Measurements from ENCODE around the gene SRA1.

Gene SRA1

DNA sequence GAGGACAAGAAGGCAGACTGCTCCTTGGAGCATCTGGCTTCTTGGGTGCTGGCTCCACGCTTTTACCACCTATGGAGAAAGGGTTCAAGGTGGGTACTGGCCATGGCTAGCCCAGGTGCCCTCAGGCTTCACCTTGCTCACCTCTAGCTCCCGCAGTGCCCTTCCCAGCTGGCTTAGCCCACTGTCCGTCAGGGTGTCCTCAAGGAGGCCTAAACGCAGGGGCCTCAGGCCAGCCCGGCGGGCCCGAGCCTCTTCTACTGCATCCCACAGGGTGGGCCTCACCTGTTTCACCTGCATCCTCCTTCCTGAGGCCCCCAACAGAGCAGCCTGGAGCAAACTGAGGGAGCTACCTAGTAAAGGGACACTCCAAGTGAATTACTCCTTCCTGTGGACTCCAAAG, 16.4 kb upstream of the SRA1 start:
- no peak overlapping the region for H3K4me3 ChIP-seq (ENCODE audit: severe bottlenecking)
- ATAC-seq (ENCODE audit: low read depth) (no peak), DNase-seq (ENCODE audit: low spot score) (no peak)
- TF ChIP-seq, protein P1, sequence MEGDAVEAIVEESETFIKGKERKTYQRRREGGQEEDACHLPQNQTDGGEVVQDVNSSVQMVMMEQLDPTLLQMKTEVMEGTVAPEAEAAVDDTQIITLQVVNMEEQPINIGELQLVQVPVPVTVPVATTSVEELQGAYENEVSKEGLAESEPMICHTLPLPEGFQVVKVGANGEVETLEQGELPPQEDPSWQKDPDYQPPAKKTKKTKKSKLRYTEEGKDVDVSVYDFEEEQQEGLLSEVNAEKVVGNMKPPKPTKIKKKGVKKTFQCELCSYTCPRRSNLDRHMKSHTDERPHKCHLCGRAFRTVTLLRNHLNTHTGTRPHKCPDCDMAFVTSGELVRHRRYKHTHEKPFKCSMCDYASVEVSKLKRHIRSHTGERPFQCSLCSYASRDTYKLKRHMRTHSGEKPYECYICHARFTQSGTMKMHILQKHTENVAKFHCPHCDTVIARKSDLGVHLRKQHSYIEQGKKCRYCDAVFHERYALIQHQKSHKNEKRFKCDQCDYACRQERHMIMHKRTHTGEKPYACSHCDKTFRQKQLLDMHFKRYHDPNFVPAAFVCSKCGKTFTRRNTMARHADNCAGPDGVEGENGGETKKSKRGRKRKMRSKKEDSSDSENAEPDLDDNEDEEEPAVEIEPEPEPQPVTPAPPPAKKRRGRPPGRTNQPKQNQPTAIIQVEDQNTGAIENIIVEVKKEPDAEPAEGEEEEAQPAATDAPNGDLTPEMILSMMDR (IDR thresholded peaks at IDR 0.05; ENCODE audit: poor library complexity, severe bottlenecking) = no peak
- H3K27ac ChIP-seq (ENCODE audit: poor library complexity, severe bottlenecking) = no peak overlapping the region
- no peaks in the 10 kb centered on the region for H3K9me3 ChIP-seq (ENCODE audit: severe bottlenecking)
- no peaks in the 10 kb centered on the region for H3K27me3 ChIP-seq (ENCODE audit: insufficient read depth, poor library complexity, severe bottlenecking)
- no peaks in the 10 kb centered on the region for H3K4me1 ChIP-seq (ENCODE audit: insufficient read depth, poor library complexity, severe bottlenecking)
- no peaks in the 10 kb centered on the region for H3K36me3 ChIP-seq (ENCODE audit: low read depth)

DNA sequence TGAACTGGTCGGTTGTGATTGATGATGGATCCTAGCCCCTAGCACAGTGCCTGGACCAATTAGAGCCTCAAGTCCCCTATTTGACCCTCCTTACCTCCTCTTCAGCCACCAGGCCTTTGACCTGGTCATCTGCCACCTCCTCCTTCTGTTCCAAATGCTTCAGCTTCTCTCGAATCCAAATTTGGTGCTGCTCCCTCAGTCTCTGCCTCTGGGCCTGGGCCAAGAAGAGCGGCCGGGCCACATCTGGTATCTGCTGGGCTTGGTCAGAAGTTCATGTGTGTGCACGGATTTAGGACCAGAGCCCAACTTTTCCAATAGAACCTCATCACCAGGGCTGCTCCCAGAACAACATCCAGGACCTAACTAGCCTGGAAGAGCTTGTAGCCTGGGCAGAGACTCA, 13.8 kb upstream of the SRA1 start:
- Histone ChIP-seq H3K36me3 (ENCODE audit: low read depth) (peaks cover 19% of the 10 kb centered on the region), H3K27me3 (ENCODE audit: insufficient read depth, poor library complexity, severe bottlenecking) (no peaks in the 10 kb centered on the region), H3K27ac (ENCODE audit: poor library complexity, severe bottlenecking) (no peak overlapping the region), H3K4me3 (ENCODE audit: severe bottlenecking) (no peak overlapping the region), H3K4me1 (ENCODE audit: insufficient read depth, poor library complexity, severe bottlenecking) (no peaks in the 10 kb centered on the region), H3K9me3 (ENCODE audit: severe bottlenecking) (no peaks in the 10 kb centered on the region)
- TF ChIP-seq, protein P1 (IDR thresholded peaks at IDR 0.05; ENCODE audit: poor library complexity, severe bottlenecking) = no peak
- no peak for ATAC-seq (ENCODE audit: low read depth)
- DNase-seq (ENCODE audit: low spot score) = no peak

- Histone ChIP-seq H3K27me3 (ENCODE audit: insufficient read depth, poor library complexity, severe bottlenecking) (no peaks in the 10 kb centered on the region), H3K4me1 (ENCODE audit: insufficient read depth, poor library complexity, severe bottlenecking) (peaks cover 5% of the 10 kb centered on the region), H3K36me3 (ENCODE audit: low read depth) (peaks cover 22% of the 10 kb centered on the region), H3K4me3 (ENCODE audit: severe bottlenecking) (no peak overlapping the region), H3K9me3 (ENCODE audit: severe bottlenecking) (no peaks in the 10 kb centered on the region), H3K27ac (ENCODE audit: poor library complexity, severe bottlenecking) (no peak overlapping the region)
- TF ChIP-seq, protein P1 (IDR thresholded peaks at IDR 0.05; ENCODE audit: poor library complexity, severe bottlenecking) = no peak
- DNase-seq (ENCODE audit: low spot score) = no peak
- no peak for ATAC-seq (ENCODE audit: low read depth)
These were observed 13.2 kb upstream of the SRA1 start for GRCh38 chr5:140570488-140570887.

DNA sequence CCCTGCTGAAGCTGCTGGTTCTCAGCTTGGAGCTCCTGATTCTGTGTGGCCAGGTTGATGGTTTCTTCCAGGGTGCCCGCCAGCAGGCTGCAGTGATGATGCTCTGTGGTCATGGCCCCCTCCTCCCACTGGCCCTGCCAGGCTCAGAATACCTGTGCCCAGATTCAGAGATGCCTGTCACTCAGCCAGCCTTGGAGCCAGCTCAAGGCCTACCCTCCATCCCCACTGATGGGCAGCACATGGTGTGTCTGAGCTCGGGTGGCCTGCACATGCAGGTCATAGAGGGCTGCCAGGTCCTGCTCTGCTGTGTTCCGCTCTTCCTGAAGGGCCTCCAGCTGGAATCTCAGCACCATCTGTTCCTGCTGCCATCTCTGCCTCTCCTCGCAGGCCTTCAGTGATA, 12.8 kb upstream of the SRA1 start:
- TF ChIP-seq, protein P1 (IDR thresholded peaks at IDR 0.05; ENCODE audit: poor library complexity, severe bottlenecking) = no peak
- Histone ChIP-seq H3K9me3 (ENCODE audit: severe bottlenecking) (no peaks in the 10 kb centered on the region), H3K36me3 (ENCODE audit: low read depth) (peaks cover 22% of the 10 kb centered on the region), H3K27me3 (ENCODE audit: insufficient read depth, poor library complexity, severe bottlenecking) (no peaks in the 10 kb centered on the region), H3K4me3 (ENCODE audit: severe bottlenecking) (no peak overlapping the region), H3K4me1 (ENCODE audit: insufficient read depth, poor library complexity, severe bottlenecking) (peaks cover 5% of the 10 kb centered on the region), H3K27ac (ENCODE audit: poor library complexity, severe bottlenecking) (no peak overlapping the region)
- DNase-seq (ENCODE audit: low spot score) (no peak), ATAC-seq (ENCODE audit: low read depth) (no peak)

GRCh38 chr5:140569197-140569596, 11.9 kb upstream of the SRA1 start:
- TF ChIP-seq, protein P1 (IDR thresholded peaks at IDR 0.05; ENCODE audit: poor library complexity, severe bottlenecking) = no peak
- H3K36me3 ChIP-seq (ENCODE audit: low read depth) = peaks cover 22% of the 10 kb centered on the region
- no peak overlapping the region for H3K27ac ChIP-seq (ENCODE audit: poor library complexity, severe bottlenecking)
- DNase-seq (ENCODE audit: low spot score) (no peak), ATAC-seq (ENCODE audit: low read depth) (no peak)
- H3K4me3 ChIP-seq (ENCODE audit: severe bottlenecking) = no peak overlapping the region
- no peaks in the 10 kb centered on the region for H3K27me3 ChIP-seq (ENCODE audit: insufficient read depth, poor library complexity, severe bottlenecking)
- H3K4me1 ChIP-seq (ENCODE audit: insufficient read depth, poor library complexity, severe bottlenecking) = peaks cover 5% of the 10 kb centered on the region
- no peaks in the 10 kb centered on the region for H3K9me3 ChIP-seq (ENCODE audit: severe bottlenecking)

Measured in RWPE2 (cell line).